HG02759 (cell line): ENCODE measurements around the gene POMGNT2.

Experiments
- ATAC-seq: cut with Tn5 transposase; IDR thresholded peaks from one replicate; pipeline ENCODE4 v1.9.1; 2021; ENCODE audit warnings: mild to moderate bottlenecking, moderate library complexity; ENCODE audit not compliant: unreplicated experiment

POMGNT2 gene

GRCh38 chr3:43104039-43104438 is 1.8 kb downstream of the POMGNT2 start:
- no peak for ATAC-seq

GRCh38 chr3:43102773-43103480 is 3.0 kb downstream of the POMGNT2 start:
- ATAC-seq, result no peak

GRCh38 chr3:43098761-43099160 is 7.1 kb downstream of the POMGNT2 start:
- no peak for ATAC-seq

GRCh38 chr3:43097400-43098080 is 8.3 kb downstream of the POMGNT2 start:
- ATAC-seq, result no peak

GRCh38 chr3:43096761-43097160 is 9.1 kb downstream of the POMGNT2 start:
- no peak for ATAC-seq

- no peak for ATAC-seq
Measured at GRCh38 chr3:43095370-43095769, 10.5 kb downstream of the POMGNT2 start.

- no peak for ATAC-seq
Measured at GRCh38 chr3:43094851-43095250, 11.0 kb downstream of the POMGNT2 start.

- ATAC-seq, result no peak
Measured at GRCh38 chr3:43094381-43094780, 11.5 kb downstream of the POMGNT2 start.

- ATAC-seq, result no peak
Measured at GRCh38 chr3:43093974-43094373, 11.9 kb downstream of the POMGNT2 start.

GRCh38 chr3:43093006-43093405 is 12.9 kb downstream of the POMGNT2 start:
- ATAC-seq, result no peak

- no peak for ATAC-seq
Measured at GRCh38 chr3:43091481-43091880, 14.4 kb downstream of the POMGNT2 start.

GRCh38 chr3:43090238-43090637 is 15.6 kb downstream of the POMGNT2 start:
- no peak for ATAC-seq

- ATAC-seq, result no peak
Measured at GRCh38 chr3:43089081-43089480, 16.8 kb downstream of the POMGNT2 start.

GRCh38 chr3:43087249-43087776 is 18.6 kb downstream of the POMGNT2 start:
- no peak for ATAC-seq

GRCh38 chr3:43086460-43087165 is 19.3 kb downstream of the POMGNT2 start:
- ATAC-seq, result no peak

GRCh38 chr3:43082457-43082856 is 23.4 kb downstream of the POMGNT2 start:
- ATAC-seq, result no peak

- ATAC-seq, result no peak
Measured at GRCh38 chr3:43081796-43082195, 24.1 kb downstream of the POMGNT2 start.

- no peak for ATAC-seq
Measured at GRCh38 chr3:43080726-43081568, 24.9 kb downstream of the POMGNT2 start.

- no peak for ATAC-seq
Measured at GRCh38 chr3:43079536-43080332, 26.1 kb downstream of the POMGNT2 start.

- no peak for ATAC-seq
Measured at GRCh38 chr3:43077707-43078106, 28.2 kb downstream of the POMGNT2 start.
